ENCODE measurements around the gene ODC1.

- no peak for TF ChIP-seq CTCF (conservative IDR thresholded peaks at IDR 0.05; ENCODE audit: low read depth, low read length)
- no peak for TF ChIP-seq POLR2A (IDR thresholded peaks at IDR 0.05; ENCODE audit: low read depth, low read length)
- no peak for TF ChIP-seq CHD1 (IDR thresholded peaks at IDR 0.05; ENCODE audit: low read depth, low read length)
- TF ChIP-seq BHLHE40 (IDR thresholded peaks at IDR 0.05; ENCODE audit: low read depth, low read length): no peak
- TF ChIP-seq SMC3 (IDR thresholded peaks at IDR 0.05; ENCODE audit: low read depth, low read length): no peak
- TF ChIP-seq FOS (IDR thresholded peaks at IDR 0.05; ENCODE audit: low read depth, low read length): no peak
- no peak for TF ChIP-seq MAZ (IDR thresholded peaks at IDR 0.05; ENCODE audit: borderline replicate concordance, low read depth, low read length)
- no peak for TF ChIP-seq CEBPB (IDR thresholded peaks at IDR 0.05; ENCODE audit: low read depth, low read length)
- TF ChIP-seq, protein P1, sequence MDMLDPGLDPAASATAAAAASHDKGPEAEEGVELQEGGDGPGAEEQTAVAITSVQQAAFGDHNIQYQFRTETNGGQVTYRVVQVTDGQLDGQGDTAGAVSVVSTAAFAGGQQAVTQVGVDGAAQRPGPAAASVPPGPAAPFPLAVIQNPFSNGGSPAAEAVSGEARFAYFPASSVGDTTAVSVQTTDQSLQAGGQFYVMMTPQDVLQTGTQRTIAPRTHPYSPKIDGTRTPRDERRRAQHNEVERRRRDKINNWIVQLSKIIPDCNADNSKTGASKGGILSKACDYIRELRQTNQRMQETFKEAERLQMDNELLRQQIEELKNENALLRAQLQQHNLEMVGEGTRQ (IDR thresholded peaks at IDR 0.05; ENCODE audit: low read depth, low read length): no peak
- TF ChIP-seq MAFK (IDR thresholded peaks at IDR 0.05; ENCODE audit: low read depth, low read length): no peak
- TF ChIP-seq RAD21 (IDR thresholded peaks at IDR 0.05; ENCODE audit: low read length): no peak
These were observed 17.1 kb downstream of the ODC1 start for GRCh38 chr2:10430886-10431622.

Measured in IMR-90 (cell line).